OCI-LY7 (cell line): Measurements from ENCODE around the gene UNG.

Source experiments
- EZH2phosphoT487 ChIP-seq: fragments of 200-600 bp; sonication (generic); IDR thresholded peaks from 2 replicates; pipeline ENCODE4 v1.6.1; 2018; ENCODE audit warnings: low read depth, borderline replicate concordance, mild to moderate bottlenecking, mixed run types, antibody characterized with exemption, low read length, moderate library complexity, mixed read lengths
- TF ChIP-seq, protein P1 (sequence below): fragments of 200-600 bp; sonication (generic); conservative IDR thresholded peaks from 2 replicates; pipeline ENCODE4 v1.5.1; 2014; ENCODE audit warnings: mild to moderate bottlenecking, antibody characterized with exemption, low read length, moderate library complexity, mixed read lengths

DNA sequence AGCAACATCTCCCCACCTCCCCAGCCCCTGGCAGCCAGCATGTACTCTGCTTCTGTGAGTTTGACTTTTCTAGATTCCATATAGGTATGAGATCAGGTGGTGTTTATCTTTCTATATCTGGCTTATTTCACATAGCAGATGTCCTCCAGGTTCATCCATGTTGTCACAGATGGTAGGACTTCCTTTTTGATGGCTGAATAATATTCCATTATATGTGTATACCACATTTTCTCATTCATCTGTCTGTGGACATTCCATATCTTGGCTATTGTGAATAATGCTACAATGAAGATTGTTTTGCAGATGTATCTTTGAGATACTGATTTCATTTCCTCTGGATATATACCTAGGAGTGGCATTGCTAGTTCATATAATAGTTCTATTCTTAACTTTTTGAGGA lies 22.5 kb upstream of the UNG start:
- TF ChIP-seq, protein P1, sequence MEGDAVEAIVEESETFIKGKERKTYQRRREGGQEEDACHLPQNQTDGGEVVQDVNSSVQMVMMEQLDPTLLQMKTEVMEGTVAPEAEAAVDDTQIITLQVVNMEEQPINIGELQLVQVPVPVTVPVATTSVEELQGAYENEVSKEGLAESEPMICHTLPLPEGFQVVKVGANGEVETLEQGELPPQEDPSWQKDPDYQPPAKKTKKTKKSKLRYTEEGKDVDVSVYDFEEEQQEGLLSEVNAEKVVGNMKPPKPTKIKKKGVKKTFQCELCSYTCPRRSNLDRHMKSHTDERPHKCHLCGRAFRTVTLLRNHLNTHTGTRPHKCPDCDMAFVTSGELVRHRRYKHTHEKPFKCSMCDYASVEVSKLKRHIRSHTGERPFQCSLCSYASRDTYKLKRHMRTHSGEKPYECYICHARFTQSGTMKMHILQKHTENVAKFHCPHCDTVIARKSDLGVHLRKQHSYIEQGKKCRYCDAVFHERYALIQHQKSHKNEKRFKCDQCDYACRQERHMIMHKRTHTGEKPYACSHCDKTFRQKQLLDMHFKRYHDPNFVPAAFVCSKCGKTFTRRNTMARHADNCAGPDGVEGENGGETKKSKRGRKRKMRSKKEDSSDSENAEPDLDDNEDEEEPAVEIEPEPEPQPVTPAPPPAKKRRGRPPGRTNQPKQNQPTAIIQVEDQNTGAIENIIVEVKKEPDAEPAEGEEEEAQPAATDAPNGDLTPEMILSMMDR = no peak
- no peak for TF ChIP-seq EZH2phosphoT487
